Astrocyte (in vitro differentiated cells and primary cell): ENCODE data around the gene NUBPL. TPM values are rescaled to one million over a fixed set of nuclear protein-coding genes. Genes with fewer than 3 reads are reported as not detected.
A peak's percentile ranks its signal among the peaks of the same experiment; 100 is the strongest.
"Not testable (repeated sequence)": the region's sequence is repeated elsewhere in the genome, so short reads cannot be mapped to it uniquely, and the experiment has no call there.

Experiments used
- DNase-seq: peaks from one replicate; pipeline ENCODE4 v3.0.0-alpha.2; 2010; ENCODE audit warnings: low read depth
- FAIRE-seq: peaks from 2 replicates; lab custom pipeline; 2011; peaks lifted over from hg19 to GRCh38; lab: Jason Lieb, UNC
- H2AFZ ChIP-seq: 2 replicates; pipeline ENCODE4 v1.6.0; 2012; ENCODE audit warnings: low read depth, low read length, inconsistent platforms
- H3K27ac ChIP-seq: 2 replicates; pipeline ENCODE4 v1.5.1; 2011; ENCODE audit warnings: low read depth, low read length, inconsistent platforms
- H3K27me3 ChIP-seq: 2 replicates; pipeline ENCODE4 v1.6.0; 2011; ENCODE audit warnings: low read length, inconsistent platforms; ENCODE audit not compliant: insufficient read depth
- H3K36me3 ChIP-seq: 2 replicates; pipeline ENCODE4 v1.5.1; 2011; ENCODE audit warnings: low read length, inconsistent platforms; ENCODE audit not compliant: insufficient read depth
- H3K4me1 ChIP-seq: 2 replicates; pipeline ENCODE4 v1.5.1; 2011; ENCODE audit warnings: low read length, inconsistent platforms; ENCODE audit not compliant: insufficient read depth
- H3K4me2 ChIP-seq: 2 replicates; pipeline ENCODE4 v1.6.0; 2012; ENCODE audit warnings: low read length, inconsistent platforms
- H3K4me3 ChIP-seq: 2 replicates; pipeline ENCODE4 v1.5.1; 2011; ENCODE audit warnings: low read depth, mild to moderate bottlenecking, low read length, inconsistent platforms; ENCODE audit not compliant: insufficient read depth
- H3K79me2 ChIP-seq: 2 replicates; pipeline ENCODE4 v1.6.0; 2012; ENCODE audit warnings: mild to moderate bottlenecking, low read length, inconsistent platforms; ENCODE audit not compliant: insufficient read depth
- H3K9ac ChIP-seq: 2 replicates; pipeline ENCODE4 v1.6.0; 2012; ENCODE audit warnings: mild to moderate bottlenecking, low read length, inconsistent platforms
- H3K9me3 ChIP-seq: 2 replicates; pipeline ENCODE4 v1.5.1; 2012; ENCODE audit warnings: low read depth, mild to moderate bottlenecking, low read length, inconsistent platforms; ENCODE audit not compliant: insufficient read depth
- H4K20me1 ChIP-seq: 2 replicates; pipeline ENCODE4 v1.6.0; 2012; ENCODE audit warnings: low read length, inconsistent platforms; ENCODE audit not compliant: insufficient read depth
- H3K27ac Mint-ChIP-seq: one replicate; pipeline ENCODE4 v1.8.0; 2021; ENCODE audit warnings: mild to moderate bottlenecking, mixed read lengths; ENCODE audit not compliant: unreplicated experiment
- H3K27me3 Mint-ChIP-seq: one replicate; pipeline ENCODE4 v1.8.0; 2021; ENCODE audit warnings: low read depth, mixed read lengths; ENCODE audit not compliant: unreplicated experiment
- H3K36me3 Mint-ChIP-seq: one replicate; pipeline ENCODE4 v1.8.0; 2021; ENCODE audit warnings: low read depth, mixed read lengths; ENCODE audit not compliant: unreplicated experiment
- H3K4me1 Mint-ChIP-seq: one replicate; pipeline ENCODE4 v1.8.0; 2021; ENCODE audit warnings: low read depth, mixed read lengths; ENCODE audit not compliant: unreplicated experiment
- H3K4me3 Mint-ChIP-seq: one replicate; pipeline ENCODE4 v1.8.0; 2021; ENCODE audit warnings: mild to moderate bottlenecking, moderate library complexity, mixed read lengths; ENCODE audit not compliant: unreplicated experiment
- H3K9me3 Mint-ChIP-seq: one replicate; pipeline ENCODE4 v1.8.0; 2021; ENCODE audit warnings: mild to moderate bottlenecking, mixed read lengths; ENCODE audit not compliant: unreplicated experiment
- EZH2 ChIP-seq: IDR thresholded peaks from 2 replicates; pipeline ENCODE4 v1.6.1; 2012; ENCODE audit warnings: mild to moderate bottlenecking, low read length, inconsistent platforms; ENCODE audit not compliant: insufficient read depth
- total RNA-seq: library from RNA; stranded (reverse); gene quantifications from 2 replicates; pipeline ENCODE4 v1.2.1, GENCODE V29; 2021
- TF ChIP-seq, protein P1 (sequence below): IDR thresholded peaks from 2 replicates; pipeline ENCODE4 v1.5.1; 2011; ENCODE audit warnings: low read depth, mild to moderate bottlenecking, inconsistent platforms, low read length, moderate library complexity; ENCODE audit not compliant: insufficient read depth

Gene NUBPL
- total RNA-seq, 1 donor from 2014 or later = 9.0 TPM

DNA sequence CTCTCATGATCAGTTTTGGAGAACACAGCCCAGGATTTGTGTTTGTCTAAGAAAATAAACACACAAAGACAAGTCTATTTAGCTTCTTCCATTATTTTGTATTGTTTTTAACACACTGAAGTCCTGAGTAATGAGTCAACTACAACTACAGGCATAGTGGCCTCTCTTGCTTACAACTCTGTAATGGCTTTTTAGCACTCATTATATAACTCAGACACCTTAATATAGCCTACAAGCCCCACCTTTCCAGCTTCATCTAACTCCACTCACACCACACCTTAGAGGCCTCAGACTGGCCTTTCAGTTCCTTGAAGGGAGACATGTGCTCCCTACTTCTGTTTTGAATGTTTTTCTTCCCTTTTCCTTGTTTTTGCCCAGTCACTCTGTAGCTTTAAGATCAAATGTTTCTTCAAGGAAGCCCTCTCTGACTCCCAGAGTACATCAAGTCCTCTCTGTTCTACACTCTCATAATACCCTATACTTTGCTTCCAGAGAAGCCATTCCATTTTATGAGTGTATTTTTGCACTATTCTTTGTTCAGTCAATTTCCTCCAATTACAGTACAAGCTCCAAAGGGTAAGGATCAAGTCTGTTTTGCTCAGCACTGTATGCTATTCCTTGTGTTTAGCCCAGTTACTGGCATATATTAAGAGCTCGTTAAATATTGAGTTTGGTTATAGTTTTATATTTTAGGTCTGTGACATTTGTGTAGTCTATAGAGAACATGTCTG, 282.3 kb downstream of the NUBPL start:
- Histone ChIP-seq H4K20me1 (no peaks in the 10 kb centered on the region), H3K79me2 (no peaks in the 10 kb centered on the region), H3K27ac (no peak overlapping the region), H3K9me3 (no peaks in the 10 kb centered on the region), H2AFZ (no peak overlapping the region), H3K36me3 (no peaks in the 10 kb centered on the region), H3K27me3 (no peaks in the 10 kb centered on the region), H3K4me1 (no peaks in the 10 kb centered on the region), H3K9ac (no peak overlapping the region), H3K4me3 (no peak overlapping the region), H3K4me2 (no peak overlapping the region)
- FAIRE-seq = no peak
- peak; percentile 19 for DNase-seq
- peaks cover 3% of the 10 kb centered on the region for H3K9me3 Mint-ChIP-seq
- no peak overlapping the region for H3K4me3 Mint-ChIP-seq
- peaks cover 3% of the 10 kb centered on the region for H3K36me3 Mint-ChIP-seq
- TF ChIP-seq EZH2 = no peak
- TF ChIP-seq, protein P1, sequence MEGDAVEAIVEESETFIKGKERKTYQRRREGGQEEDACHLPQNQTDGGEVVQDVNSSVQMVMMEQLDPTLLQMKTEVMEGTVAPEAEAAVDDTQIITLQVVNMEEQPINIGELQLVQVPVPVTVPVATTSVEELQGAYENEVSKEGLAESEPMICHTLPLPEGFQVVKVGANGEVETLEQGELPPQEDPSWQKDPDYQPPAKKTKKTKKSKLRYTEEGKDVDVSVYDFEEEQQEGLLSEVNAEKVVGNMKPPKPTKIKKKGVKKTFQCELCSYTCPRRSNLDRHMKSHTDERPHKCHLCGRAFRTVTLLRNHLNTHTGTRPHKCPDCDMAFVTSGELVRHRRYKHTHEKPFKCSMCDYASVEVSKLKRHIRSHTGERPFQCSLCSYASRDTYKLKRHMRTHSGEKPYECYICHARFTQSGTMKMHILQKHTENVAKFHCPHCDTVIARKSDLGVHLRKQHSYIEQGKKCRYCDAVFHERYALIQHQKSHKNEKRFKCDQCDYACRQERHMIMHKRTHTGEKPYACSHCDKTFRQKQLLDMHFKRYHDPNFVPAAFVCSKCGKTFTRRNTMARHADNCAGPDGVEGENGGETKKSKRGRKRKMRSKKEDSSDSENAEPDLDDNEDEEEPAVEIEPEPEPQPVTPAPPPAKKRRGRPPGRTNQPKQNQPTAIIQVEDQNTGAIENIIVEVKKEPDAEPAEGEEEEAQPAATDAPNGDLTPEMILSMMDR = no peak
- H3K27me3 Mint-ChIP-seq = no peaks in the 10 kb centered on the region
- peak overlapping the region; percentile 51 for H3K27ac Mint-ChIP-seq
- peaks cover 9% of the 10 kb centered on the region for H3K4me1 Mint-ChIP-seq

- TF ChIP-seq, protein P1 = no peak
- no peak for TF ChIP-seq EZH2
- peaks cover 4% of the 10 kb centered on the region for H3K4me1 Mint-ChIP-seq
Measured at GRCh38 chr14:31854508-31855075, 293.4 kb downstream of the NUBPL start.

DNA sequence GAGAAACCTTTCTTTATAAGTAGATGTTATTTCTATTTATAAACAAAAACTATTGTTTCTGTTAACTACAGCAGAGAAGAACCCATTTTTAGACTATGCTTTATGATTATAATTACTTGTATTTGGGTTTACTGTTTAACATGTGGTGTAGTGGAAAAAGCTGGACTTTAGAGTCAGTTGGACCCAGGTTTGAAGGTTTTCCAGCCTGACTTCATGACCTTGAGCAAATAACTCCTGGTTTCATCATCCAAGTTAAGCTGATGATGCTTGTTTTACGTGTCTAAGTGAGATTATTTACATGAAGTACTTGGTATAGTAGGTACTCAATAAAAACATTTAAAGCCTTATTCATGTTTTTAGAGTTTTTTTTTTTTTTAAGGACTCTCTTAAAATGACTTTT, 294.1 kb downstream of the NUBPL start:
- peaks cover 4% of the 10 kb centered on the region for H3K4me1 Mint-ChIP-seq
- Histone ChIP-seq H4K20me1 (no peaks in the 10 kb centered on the region), H3K9ac (no peak overlapping the region), H3K27me3 (no peaks in the 10 kb centered on the region), H3K79me2 (no peaks in the 10 kb centered on the region), H3K9me3 (no peaks in the 10 kb centered on the region), H3K4me2 (no peak overlapping the region), H3K4me1 (no peaks in the 10 kb centered on the region), H2AFZ (no peak overlapping the region), H3K36me3 (no peaks in the 10 kb centered on the region), H3K4me3 (no peak overlapping the region), H3K27ac (no peak overlapping the region)
- peaks cover 2% of the 10 kb centered on the region for H3K9me3 Mint-ChIP-seq
- FAIRE-seq (no peak), DNase-seq (no peak)
- peaks cover 1% of the 10 kb centered on the region for H3K36me3 Mint-ChIP-seq
- H3K27ac Mint-ChIP-seq = no peak overlapping the region
- TF ChIP-seq EZH2 = no peak
- no peaks in the 10 kb centered on the region for H3K27me3 Mint-ChIP-seq
- no peak overlapping the region for H3K4me3 Mint-ChIP-seq

More at GRCh38 chr14:31854508-31855075, 293.4 kb downstream of the NUBPL start:
- Mint-ChIP-seq H3K27me3 (no peaks in the 10 kb centered on the region), H3K4me3 (no peak overlapping the region), H3K27ac (no peak overlapping the region), H3K36me3 (peaks cover 1% of the 10 kb centered on the region), H3K9me3 (peaks cover 2% of the 10 kb centered on the region)
- Histone ChIP-seq H3K9me3 (no peaks in the 10 kb centered on the region), H3K4me3 (no peak overlapping the region), H3K9ac (no peak overlapping the region), H3K4me2 (no peak overlapping the region), H3K27ac (no peak overlapping the region), H3K4me1 (no peaks in the 10 kb centered on the region), H4K20me1 (no peaks in the 10 kb centered on the region), H3K79me2 (no peaks in the 10 kb centered on the region), H3K27me3 (no peaks in the 10 kb centered on the region), H2AFZ (no peak overlapping the region), H3K36me3 (no peaks in the 10 kb centered on the region)
- FAIRE-seq = no peak
- no peak for DNase-seq

- not testable (repeated sequence) for H3K4me1 Mint-ChIP-seq, H3K79me2 ChIP-seq, DNase-seq, H3K9me3 ChIP-seq, H4K20me1 ChIP-seq, H3K9ac ChIP-seq, H3K27me3 ChIP-seq, H3K27ac Mint-ChIP-seq, H3K36me3 Mint-ChIP-seq, FAIRE-seq, H3K4me3 ChIP-seq, H3K4me2 ChIP-seq, H3K4me3 Mint-ChIP-seq, H3K36me3 ChIP-seq, H3K4me1 ChIP-seq, H3K9me3 Mint-ChIP-seq, H3K27me3 Mint-ChIP-seq, H3K27ac ChIP-seq, H2AFZ ChIP-seq
Measured at GRCh38 chr14:31856003-31856402, 294.8 kb downstream of the NUBPL start.
